Fibroblast of pulmonary artery (primary cell): ENCODE data around the gene LYPD1.

Source experiments
- DNase-seq: peaks from one replicate; pipeline ENCODE4 v3.0.0-alpha.2; 2010; ENCODE audit warnings: low read depth
- H3K4me3 ChIP-seq: replicated peaks from 2 replicates; pipeline ENCODE4 v1.5.1; 2011; ENCODE audit warnings: low read depth, mild to moderate bottlenecking, control low read depth, low read length, moderate library complexity
- TF ChIP-seq, protein P1 (sequence below): IDR thresholded peaks from 2 replicates; pipeline ENCODE4 v1.5.1; 2011; ENCODE audit warnings: mild to moderate bottlenecking, control low read depth, low read length, inconsistent platforms; ENCODE audit errors: missing control alignments

Gene LYPD1

GRCh38 chr2:132667706-132668105 is 2.3 kb downstream of the LYPD1 start:
- no peak for DNase-seq

GRCh38 chr2:132665401-132666140 is 4.4 kb downstream of the LYPD1 start:
- TF ChIP-seq, protein P1, sequence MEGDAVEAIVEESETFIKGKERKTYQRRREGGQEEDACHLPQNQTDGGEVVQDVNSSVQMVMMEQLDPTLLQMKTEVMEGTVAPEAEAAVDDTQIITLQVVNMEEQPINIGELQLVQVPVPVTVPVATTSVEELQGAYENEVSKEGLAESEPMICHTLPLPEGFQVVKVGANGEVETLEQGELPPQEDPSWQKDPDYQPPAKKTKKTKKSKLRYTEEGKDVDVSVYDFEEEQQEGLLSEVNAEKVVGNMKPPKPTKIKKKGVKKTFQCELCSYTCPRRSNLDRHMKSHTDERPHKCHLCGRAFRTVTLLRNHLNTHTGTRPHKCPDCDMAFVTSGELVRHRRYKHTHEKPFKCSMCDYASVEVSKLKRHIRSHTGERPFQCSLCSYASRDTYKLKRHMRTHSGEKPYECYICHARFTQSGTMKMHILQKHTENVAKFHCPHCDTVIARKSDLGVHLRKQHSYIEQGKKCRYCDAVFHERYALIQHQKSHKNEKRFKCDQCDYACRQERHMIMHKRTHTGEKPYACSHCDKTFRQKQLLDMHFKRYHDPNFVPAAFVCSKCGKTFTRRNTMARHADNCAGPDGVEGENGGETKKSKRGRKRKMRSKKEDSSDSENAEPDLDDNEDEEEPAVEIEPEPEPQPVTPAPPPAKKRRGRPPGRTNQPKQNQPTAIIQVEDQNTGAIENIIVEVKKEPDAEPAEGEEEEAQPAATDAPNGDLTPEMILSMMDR = no peak
- DNase-seq = no peak
- H3K4me3 ChIP-seq = no peak overlapping the region

More at GRCh38 chr2:132667706-132668105, 2.3 kb downstream of the LYPD1 start:
- TF ChIP-seq, protein P1 = no peak
- H3K4me3 ChIP-seq = no peak overlapping the region

DNA sequence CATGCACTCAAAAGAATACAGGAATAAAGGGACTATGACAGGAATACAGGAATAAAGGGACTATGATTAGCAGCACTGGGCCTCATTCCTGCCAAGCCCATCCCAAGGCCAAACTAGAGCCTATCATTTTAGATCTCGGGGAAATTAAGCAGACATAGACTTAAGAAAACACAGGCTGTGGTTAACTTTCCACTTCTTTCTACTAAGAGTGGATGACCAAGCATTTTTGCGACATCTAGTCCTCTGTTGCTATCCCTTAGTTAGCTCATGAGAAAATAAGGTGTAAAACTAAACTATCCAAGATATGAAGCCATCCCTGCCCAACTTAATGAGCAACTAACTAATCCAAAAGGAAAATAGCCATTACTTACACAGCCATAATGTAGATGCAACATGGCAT is 5.9 kb downstream of the LYPD1 start:
- DNase-seq = no peak
- TF ChIP-seq, protein P1 = no peak
- no peak overlapping the region for H3K4me3 ChIP-seq

- no peak for DNase-seq
- TF ChIP-seq, protein P1 = no peak
- H3K4me3 ChIP-seq = no peak overlapping the region
Observed at GRCh38 chr2:132662732-132663131, 7.3 kb downstream of the LYPD1 start.

DNA sequence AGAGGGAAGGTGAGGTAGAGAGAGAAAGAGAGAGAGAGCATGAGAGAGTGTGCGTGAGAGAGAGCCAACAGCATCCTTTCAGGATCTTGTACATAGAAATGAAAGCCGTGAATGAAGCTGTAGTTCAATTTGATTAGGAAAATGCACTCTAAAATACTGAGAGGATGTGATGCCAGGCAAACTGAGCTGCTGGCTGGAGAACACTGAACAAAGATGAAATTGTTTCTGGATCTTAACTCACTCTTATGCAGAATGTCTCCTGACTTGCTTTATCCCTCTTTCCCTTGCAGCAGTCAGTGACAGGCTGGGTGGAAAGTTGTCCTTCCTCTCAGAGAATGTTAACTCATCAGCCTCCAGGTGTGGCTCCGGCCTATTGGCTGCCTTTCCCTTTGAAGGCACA is 10.7 kb downstream of the LYPD1 start:
- TF ChIP-seq, protein P1 = no peak
- no peak for DNase-seq
- H3K4me3 ChIP-seq = no peak overlapping the region

DNA sequence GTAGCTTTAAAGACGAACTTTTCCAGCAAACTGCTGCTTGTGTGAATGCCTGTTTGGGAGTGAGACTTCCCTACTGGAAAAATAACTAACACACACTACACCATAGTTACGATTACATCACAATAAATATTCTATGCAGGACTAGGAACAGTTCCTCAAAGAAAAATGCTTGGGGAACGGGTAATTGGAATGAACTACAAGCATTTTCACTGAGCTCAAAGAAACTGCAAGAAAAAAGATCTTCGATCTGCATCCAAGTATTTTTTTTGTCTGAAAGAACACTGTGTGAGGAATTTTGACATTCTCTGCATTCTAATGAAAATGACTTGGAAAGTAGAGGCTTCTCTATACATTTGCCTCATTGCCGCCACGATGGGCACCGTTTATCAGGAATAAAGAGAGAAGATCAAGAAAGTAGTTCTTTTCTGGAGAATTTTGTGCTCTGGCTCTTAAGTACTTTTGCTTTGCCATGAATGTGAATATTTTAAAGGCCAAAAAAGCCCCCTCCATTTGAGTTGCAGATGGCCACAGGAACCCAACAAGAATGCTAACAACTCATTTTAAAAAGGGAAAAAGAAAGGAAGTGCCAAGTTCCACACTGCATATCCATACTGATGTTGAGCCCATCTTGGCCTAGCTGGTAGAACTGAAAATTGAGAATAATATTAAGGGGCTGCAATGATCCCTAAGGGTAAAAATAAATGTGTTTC is 13.6 kb downstream of the LYPD1 start:
- TF ChIP-seq, protein P1 = no peak
- DNase-seq = no peak
- no peak overlapping the region for H3K4me3 ChIP-seq
